Smooth muscle cell (in vitro differentiated cells): Measurements from ENCODE around the gene SPAG5. TPM values are rescaled to one million over a fixed set of nuclear protein-coding genes. Genes with fewer than 3 reads are reported as not detected.

Experiments
- DNase-seq: peaks from one replicate; lab custom pipeline; 2025; ENCODE audit not compliant: unreplicated experiment; lab: John Stamatoyannopoulos, UW
- H2AFZ ChIP-seq: fragments of 200-600 bp; sonication (generic); 2 replicates; pipeline ENCODE4 v1.6.0; 2016; ENCODE audit warnings: antibody characterized with exemption, low read depth, mild to moderate bottlenecking
- H3F3A ChIP-seq: fragments of 200-600 bp; sonication (generic); 2 replicates; pipeline ENCODE4 v1.6.0; 2017; ENCODE audit warnings: antibody characterized with exemption, low read depth
- H3K27ac ChIP-seq: fragments of 200-600 bp; sonication (generic); 2 replicates; pipeline ENCODE4 v1.5.1; 2016; ENCODE audit warnings: low read depth, mild to moderate bottlenecking
- H3K27me3 ChIP-seq: fragments of 200-600 bp; sonication (generic); 2 replicates; pipeline ENCODE4 v1.6.1; 2016; ENCODE audit warnings: low read depth, mild to moderate bottlenecking
- H3K36me3 ChIP-seq: fragments of 200-600 bp; sonication (generic); 2 replicates; pipeline ENCODE4 v1.5.1; 2016; ENCODE audit warnings: low read depth
- H3K4me1 ChIP-seq: fragments of 200-600 bp; sonication (generic); 2 replicates; pipeline ENCODE4 v1.5.1; 2016; ENCODE audit warnings: low read depth
- H3K4me2 ChIP-seq: fragments of 200-600 bp; sonication (generic); 2 replicates; pipeline ENCODE4 v1.6.0; 2016; ENCODE audit warnings: mild to moderate bottlenecking
- H3K4me3 ChIP-seq: fragments of 200-600 bp; sonication (generic); 2 replicates; pipeline ENCODE4 v1.5.1; 2016; ENCODE audit warnings: mild to moderate bottlenecking
- H3K79me2 ChIP-seq: fragments of 200-600 bp; sonication (generic); 2 replicates; pipeline ENCODE4 v1.6.0; 2016; ENCODE audit warnings: low read depth, mild to moderate bottlenecking
- H3K9ac ChIP-seq: fragments of 200-600 bp; sonication (generic); 2 replicates; pipeline ENCODE4 v1.6.0; 2016; ENCODE audit warnings: low read depth
- H3K9me3 ChIP-seq: fragments of 200-600 bp; sonication (generic); replicated peaks from 2 replicates; pipeline ENCODE4 v1.5.1; 2016; ENCODE audit warnings: low read depth
- H4K20me1 ChIP-seq: fragments of 200-600 bp; sonication (generic); 2 replicates; pipeline ENCODE4 v1.6.0; 2016; ENCODE audit warnings: low read depth
- WGBS: methylation state at CpG from one replicate; pipeline ENCODE4 v1.1.7; 2016; ENCODE audit warnings: low lambda C conversion rate; 5-methylcytosine and 5-hydroxymethylcytosine counted together
- polyA plus RNA-seq: library from polyadenylated mRNA; unstranded; fragments of >200 nt; fragmentation: Nextera tagmentation; extraction: Ambion mirVana; gene quantifications from 2 replicates; pipeline ENCODE4 v1.2.1, GENCODE V29; 2016
- total RNA-seq: library from RNA; depleted of rRNA; stranded (reverse); fragments of >200 nt; gene quantifications from 2 replicates; pipeline ENCODE4 v1.2.3, GENCODE V29; 2014
- TF ChIP-seq, protein P1 (sequence below): fragments of 200-600 bp; sonication (generic); IDR thresholded peaks from 2 replicates; pipeline ENCODE4 v1.5.1; 2017; ENCODE audit warnings: borderline replicate concordance, mild to moderate bottlenecking, antibody characterized with exemption; ENCODE audit not compliant: insufficient read depth, poor library complexity, severe bottlenecking

Gene SPAG5
- total and polyA plus RNA-seq, 2 experiments from 2014 or later: 13.9 to 19.8 TPM

DNA sequence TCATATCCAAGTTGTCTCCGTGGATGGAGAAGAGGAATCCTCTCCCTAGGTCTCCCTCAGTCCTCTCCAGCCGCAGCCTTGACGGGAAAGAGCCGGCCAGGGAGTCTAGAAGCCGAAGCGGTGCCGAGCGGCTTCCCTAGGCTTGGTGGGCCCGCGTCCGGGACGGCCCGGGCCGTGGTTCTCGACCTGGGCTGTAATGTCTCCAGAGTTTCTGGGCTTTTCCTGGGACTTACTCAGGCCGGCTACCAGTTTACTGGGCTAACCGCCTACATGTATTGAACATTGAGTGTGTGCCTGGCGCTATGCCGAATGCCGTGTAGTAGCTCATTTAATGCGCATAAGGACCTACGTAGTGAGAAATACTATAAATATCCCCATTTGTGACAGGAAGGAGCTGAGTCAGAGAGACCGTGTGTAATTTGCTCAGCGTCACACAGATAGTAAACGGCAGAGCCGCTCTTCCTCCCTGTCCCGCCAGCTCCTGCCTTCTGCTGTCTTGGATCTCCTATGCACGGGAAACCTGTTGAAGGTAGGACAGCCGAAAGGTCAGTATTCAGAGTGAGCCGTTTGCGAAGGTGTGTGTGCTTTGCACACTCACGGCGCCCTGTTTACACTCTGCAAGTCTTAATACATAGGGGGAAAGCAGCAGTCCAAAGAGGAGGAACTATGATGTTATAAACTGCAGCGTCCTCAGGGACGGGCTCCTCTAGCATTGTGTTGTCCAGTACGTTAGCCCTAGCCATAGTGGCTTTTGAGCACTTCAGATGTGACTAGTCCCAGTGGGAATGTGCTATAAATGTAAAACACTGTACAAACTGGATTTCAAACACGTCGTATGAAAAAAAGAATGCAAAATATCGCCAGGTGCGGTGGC lies 723 bp upstream of the SPAG5 start:
- Histone ChIP-seq H2AFZ (peak overlapping the region; percentile 6), H3K36me3 (no peaks in the 10 kb centered on the region), H3K4me1 (peaks cover 12% of the 10 kb centered on the region), H3F3A (peaks cover 9% of the 10 kb centered on the region), H3K9me3 (no peaks in the 10 kb centered on the region), H3K4me3 (peak overlapping the region; percentile 74), H3K27me3 (no peaks in the 10 kb centered on the region), H4K20me1 (no peaks in the 10 kb centered on the region), H3K79me2 (peaks cover 7% of the 10 kb centered on the region), H3K27ac (peak overlapping the region; percentile 92), H3K4me2 (peak overlapping the region; percentile 85), H3K9ac (peak overlapping the region; percentile 92)
- TF ChIP-seq, protein P1, sequence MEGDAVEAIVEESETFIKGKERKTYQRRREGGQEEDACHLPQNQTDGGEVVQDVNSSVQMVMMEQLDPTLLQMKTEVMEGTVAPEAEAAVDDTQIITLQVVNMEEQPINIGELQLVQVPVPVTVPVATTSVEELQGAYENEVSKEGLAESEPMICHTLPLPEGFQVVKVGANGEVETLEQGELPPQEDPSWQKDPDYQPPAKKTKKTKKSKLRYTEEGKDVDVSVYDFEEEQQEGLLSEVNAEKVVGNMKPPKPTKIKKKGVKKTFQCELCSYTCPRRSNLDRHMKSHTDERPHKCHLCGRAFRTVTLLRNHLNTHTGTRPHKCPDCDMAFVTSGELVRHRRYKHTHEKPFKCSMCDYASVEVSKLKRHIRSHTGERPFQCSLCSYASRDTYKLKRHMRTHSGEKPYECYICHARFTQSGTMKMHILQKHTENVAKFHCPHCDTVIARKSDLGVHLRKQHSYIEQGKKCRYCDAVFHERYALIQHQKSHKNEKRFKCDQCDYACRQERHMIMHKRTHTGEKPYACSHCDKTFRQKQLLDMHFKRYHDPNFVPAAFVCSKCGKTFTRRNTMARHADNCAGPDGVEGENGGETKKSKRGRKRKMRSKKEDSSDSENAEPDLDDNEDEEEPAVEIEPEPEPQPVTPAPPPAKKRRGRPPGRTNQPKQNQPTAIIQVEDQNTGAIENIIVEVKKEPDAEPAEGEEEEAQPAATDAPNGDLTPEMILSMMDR: no peak
- no peak for DNase-seq
- WGBS: 17% methylated on average over 40 of the region's 40 CpGs

DNA sequence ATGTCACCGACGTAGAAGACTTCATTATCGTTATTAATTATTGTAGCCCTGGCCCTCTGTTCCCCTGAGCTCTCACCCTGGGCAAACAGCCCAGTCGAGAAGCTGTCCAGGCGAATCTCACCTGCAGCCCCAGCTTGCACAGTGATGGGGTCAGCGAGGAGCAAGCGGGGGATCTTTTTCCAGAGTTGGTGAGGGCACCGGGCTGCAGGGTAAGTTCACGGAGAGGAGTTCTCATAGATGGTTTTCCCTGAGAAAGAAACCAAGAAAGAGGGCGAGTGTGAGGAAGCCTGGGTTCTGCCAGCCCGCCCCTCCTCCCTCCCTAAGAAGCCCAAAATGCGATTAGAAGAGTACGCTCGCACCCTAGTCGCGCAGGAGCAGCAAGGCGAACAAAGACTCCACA lies 436 bp downstream of the SPAG5 start:
- no peaks in the 10 kb centered on the region for H3K9me3 ChIP-seq
- H3K36me3 ChIP-seq: no peaks in the 10 kb centered on the region
- peak overlapping the region; percentile 74 for H3K4me3 ChIP-seq
- H4K20me1 ChIP-seq: no peaks in the 10 kb centered on the region
- no peaks in the 10 kb centered on the region for H3K27me3 ChIP-seq
- 6% methylated on average over 16 of the region's 17 CpGs for WGBS
- no peak for DNase-seq
- peak overlapping the region; percentile 85 for H3K4me2 ChIP-seq
- H3F3A ChIP-seq: peaks cover 9% of the 10 kb centered on the region
- peak overlapping the region; percentile 78 for H2AFZ ChIP-seq
- no peak overlapping the region for H3K27ac ChIP-seq
- H3K4me1 ChIP-seq: peaks cover 12% of the 10 kb centered on the region
- peaks cover 7% of the 10 kb centered on the region for H3K79me2 ChIP-seq
- peak overlapping the region; percentile 92 for H3K9ac ChIP-seq
- TF ChIP-seq, protein P1: no peak

DNA sequence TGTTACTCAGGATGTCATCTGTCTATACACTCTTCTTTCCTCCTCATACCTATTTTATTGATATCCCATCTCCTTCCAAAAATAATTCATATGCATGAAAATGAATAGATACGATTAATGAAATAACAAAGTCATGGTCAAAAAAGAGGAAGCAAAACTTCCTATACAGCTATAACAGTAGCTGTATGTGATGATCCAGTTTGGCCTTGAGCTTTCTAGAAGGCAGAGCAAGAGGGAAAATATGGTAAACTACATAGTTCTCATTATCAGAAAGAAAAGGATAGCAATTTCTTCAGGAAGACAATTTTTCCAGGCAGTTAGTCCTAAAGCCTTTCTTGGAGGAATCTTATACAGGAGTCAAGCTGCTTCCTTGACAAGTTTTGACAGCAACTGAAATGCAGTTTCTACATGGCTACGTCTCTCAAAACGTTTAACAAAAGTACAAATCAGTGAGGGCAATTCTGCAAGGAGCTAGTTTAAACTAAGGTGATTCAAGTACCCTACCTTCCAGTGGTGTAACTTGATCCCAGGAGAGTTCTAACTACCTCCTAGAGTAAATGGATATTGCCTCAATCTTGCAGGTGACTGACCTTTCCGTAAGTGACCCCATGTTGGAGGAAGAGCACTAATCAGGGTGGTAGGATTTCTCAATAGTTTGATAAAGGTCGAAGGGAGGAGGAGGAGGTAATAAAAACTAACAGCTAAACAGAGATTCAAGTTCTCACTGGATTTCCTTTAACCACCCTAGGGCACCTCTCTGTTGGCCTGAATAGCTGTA lies 1.0 kb downstream of the SPAG5 start:
- TF ChIP-seq, protein P1: no peak
- Histone ChIP-seq H3K27ac (no peak overlapping the region), H3K9me3 (no peaks in the 10 kb centered on the region), H3F3A (peaks cover 9% of the 10 kb centered on the region), H3K36me3 (no peaks in the 10 kb centered on the region), H3K27me3 (no peaks in the 10 kb centered on the region), H3K4me3 (peak overlapping the region; percentile 74), H3K4me2 (peak overlapping the region; percentile 85), H3K79me2 (peaks cover 7% of the 10 kb centered on the region), H3K9ac (no peak overlapping the region), H3K4me1 (peaks cover 12% of the 10 kb centered on the region), H2AFZ (no peak overlapping the region), H4K20me1 (no peaks in the 10 kb centered on the region)
- DNase-seq: no peak
- WGBS: 64% methylated on average over 5 of the region's 5 CpGs
